HepG2 (cell line): Measurements from ENCODE around the gene CSNK2A1. TPM values are rescaled to one million over a fixed set of nuclear protein-coding genes. Genes with fewer than 3 reads are reported as not detected.

Experiments used
- ATAC-seq: fragments of 200-7000 bp; cut with Tn5 transposase; 3 replicates; pipeline ENCODE4 v1.9.1; 2020; ENCODE audit warnings: mild to moderate bottlenecking, moderate library complexity
- BruUV-seq: library from RNA; stranded (reverse); fragments of 400-500 nt; replicated peaks from 2 replicates; lab custom pipeline; 2021; lab: Mats Ljungman, UMichigan
- CTCF ChIA-PET: fragments of 300-600 bp; formaldehyde crosslinking; extraction: SDS; loops from one replicate; lab custom pipeline; 2021; ENCODE audit warnings: low total read pairs, inconsistent platforms, low intra/inter-chr PET ratio; lab: Yijun Ruan, JAX
- POLR2A ChIA-PET: fragments of 350-600 bp; sonication (Branson Sonifier 250); formaldehyde crosslinking; loops from one replicate; lab custom pipeline; 2020; ENCODE audit warnings: antibody characterized with exemption, inconsistent platforms; lab: Yijun Ruan, JAX
- DNase-seq: peaks from one replicate; pipeline ENCODE4 v3.0.0-alpha.2; 2015; ENCODE audit warnings: low spot score
- FAIRE-seq: peaks from 3 replicates; lab custom pipeline; 2011; peaks lifted over from hg19 to GRCh38; lab: Jason Lieb, UNC
- H2AFZ ChIP-seq: one replicate; pipeline ENCODE4 v1.6.1; 2011; ENCODE audit warnings: low read length, inconsistent platforms
- H3K27ac ChIP-seq: fragments of 300-600 bp; 3 replicates; pipeline ENCODE4 v1.8.0; 2011; ENCODE audit warnings: mixed run types, mild to moderate bottlenecking, mixed read lengths, low read length, inconsistent platforms; ENCODE audit not compliant: insufficient read depth; ENCODE audit errors: extremely low read length
- H3K27me3 ChIP-seq, 2 experiments: fragments of 200-600 bp in 1 of 2; 2 replicates in 1 of 2; 3 replicates in 1 of 2; pipeline versions ENCODE4 v1.6.0 to v1.8.0; 2011; ENCODE audit warnings: low read length in 2 of 2, mild to moderate bottlenecking in 2 of 2, moderate library complexity in 2 of 2, inconsistent platforms in 1 of 2; ENCODE audit not compliant: insufficient read depth in 2 of 2, control insufficient read depth in 1 of 2
- H3K36me3 ChIP-seq, 2 experiments: fragments of 200-600 bp in 1 of 2; replicated peaks in 1 of 2; 2 replicates in 1 of 2; 3 replicates in 1 of 2; pipeline versions ENCODE4 v1.5.1 to v1.8.0; 2011; ENCODE audit warnings: low read length in 2 of 2, inconsistent platforms in 1 of 2; ENCODE audit not compliant: insufficient read depth in 2 of 2, control insufficient read depth in 1 of 2
- H3K4me1 ChIP-seq: 2 replicates; pipeline ENCODE4 v1.5.1; 2012; ENCODE audit warnings: low read length, inconsistent platforms; ENCODE audit not compliant: insufficient read depth
- H3K4me2 ChIP-seq: 2 replicates; pipeline ENCODE4 v1.6.0; 2011; ENCODE audit warnings: low read depth, low read length, inconsistent platforms
- H3K4me3 ChIP-seq, 3 experiments: fragments of 200-600 bp in 1 of 3; sonication (generic), shearing (Covaris generic) in 1 of 3; replicated peaks in 1 of 3; 2 replicates each; pipeline ENCODE4 v1.5.1; 2011 to 2016; ENCODE audit warnings: low read length in 3 of 3, inconsistent platforms in 2 of 3, low read depth in 2 of 3, mild to moderate bottlenecking in 2 of 3, control low read depth in 1 of 3, mixed read lengths in 1 of 3; ENCODE audit not compliant: insufficient read depth in 1 of 3
- H3K79me2 ChIP-seq: one replicate; pipeline ENCODE4 v1.6.1; 2011; ENCODE audit warnings: low read length, inconsistent platforms; ENCODE audit not compliant: insufficient read depth
- H3K9ac ChIP-seq: 2 replicates; pipeline ENCODE4 v1.6.0; 2011; ENCODE audit warnings: mild to moderate bottlenecking, low read depth, low read length, inconsistent platforms; ENCODE audit not compliant: insufficient read depth
- H3K9me3 ChIP-seq: 2 replicates; pipeline ENCODE4 v1.5.1; 2012; ENCODE audit warnings: mild to moderate bottlenecking, low read length
- H4K20me1 ChIP-seq: 2 replicates; pipeline ENCODE4 v1.6.0; 2011; ENCODE audit warnings: inconsistent platforms, mild to moderate bottlenecking, low read length, moderate library complexity; ENCODE audit not compliant: insufficient read depth
- AKNA ChIP-seq: sonication (generic); formaldehyde crosslinking; IDR thresholded peaks from 2 replicates; pipeline ENCODE4 v1.4.0; 2020; ENCODE audit warnings: missing genetic modification reagents, borderline replicate concordance
- KAT2B ChIP-seq: fragments of 150-350 bp; IDR thresholded peaks from 2 replicates; pipeline ENCODE4 v1.6.1; 2014; ENCODE audit warnings: low read depth, low read length, borderline replicate concordance
- MAZ ChIP-seq, 2 experiments: sonication (generic) in 1 of 2; formaldehyde crosslinking in 1 of 2; IDR thresholded peaks; 2 replicates each; pipeline versions ENCODE4 v1.5.0 to v1.6.1; 2012 to 2020; ENCODE audit warnings: low read depth in 2 of 2, mild to moderate bottlenecking in 2 of 2, borderline replicate concordance in 1 of 2, improper control_type of control experiment in 1 of 2, low read length in 1 of 2, missing genetic modification reagents in 1 of 2, moderate library complexity in 1 of 2
- ZMYM4 ChIP-seq: sonication (generic); formaldehyde crosslinking; IDR thresholded peaks from 2 replicates; pipeline ENCODE4 v1.8.1; 2023; ENCODE audit warnings: mild to moderate bottlenecking, missing genetic modification reagents
- ZNF639 ChIP-seq: conservative IDR thresholded peaks from 2 replicates; pipeline ENCODE4 v1.6.1; 2018; ENCODE audit warnings: missing genetic modification reagents
- ZNF879 ChIP-seq: sonication (generic); formaldehyde crosslinking; IDR thresholded peaks from 2 replicates; pipeline ENCODE4 v1.8.1; 2023; ENCODE audit warnings: missing genetic modification reagents
- WGBS: methylation state at CpG from one replicate; pipeline ENCODE4 v1.1.6; 2017; ENCODE audit warnings: low lambda C conversion rate; 5-methylcytosine and 5-hydroxymethylcytosine counted together
- in situ Hi-C: cut with HindIII; loops from 2 replicates; pipeline ENCODE4 v1.10.0; 2017; ENCODE audit warnings: low pct_unique_long_range_greater_than_20kb; ENCODE audit not compliant: extremely low pct_ligation_motif_present
- intact Hi-C: fragments of 100-400 bp; cut with micrococcal nuclease; formaldehyde crosslinking; loops from one replicate; pipeline ENCODE4 v1.10.0; 2022; ENCODE audit not compliant: unreplicated experiment
- polyA plus RNA-seq, 8 experiments: library from polyadenylated mRNA; depleted of rRNA in 3 of 8; stranded (reverse) in 7 of 8; unstranded in 1 of 8; fragments of >200 nt; fragmentation: Illumina TruSeq in 4 of 8; extraction: Trizol in 4 of 8; gene quantifications; 2 replicates each; pipeline versions ENCODE4 v1.2.1 to v1.2.3, GENCODE V29; 2011 to 2016; ENCODE audit warnings: low read depth in 4 of 8, missing spikeins in 1 of 8, mixed read lengths in 1 of 8; ENCODE audit not compliant: insufficient read depth in 1 of 8
- total RNA-seq, 5 experiments: library from RNA; depleted of rRNA; stranded (reverse); fragments of >200 nt; fragmentation: Illumina TruSeq; extraction: Trizol; gene quantifications; 2 replicates each; pipeline ENCODE4 v1.2.3, GENCODE V29; 2016; ENCODE audit warnings: low read depth in 1 of 5

Gene CSNK2A1
- total and polyA plus RNA-seq, 2 of the 13 experiments (the other 11 are each of a cell fraction or from before 2014, with no cell fraction given) = 153 to 231 TPM

- TF ChIP-seq KAT2B (no peak), ZNF879 (CRISPR knock-in tag) (no peak)
Observed at GRCh38 chr20:576156-576555, 32.6 kb upstream of the CSNK2A1 start (continued).

- in situ Hi-C loops = no loop called here
- H3K4me1 ChIP-seq = no peaks in the 10 kb centered on the region
- ATAC-seq = no peak
- H3K4me3 ChIP-seq = no peak overlapping the region
- H3K4me2 ChIP-seq = no peak overlapping the region
- TF ChIP-seq MAZ (IDR thresholded peaks at IDR 0.05; ENCODE audit: borderline replicate concordance, low read depth, low read length) (no peak), MAZ (CRISPR knock-in tag; IDR thresholded peaks at IDR 0.05; ENCODE audit: low read depth) (no peak), AKNA (no peak), ZNF639 (CRISPR knock-in tag) (no peak), ZMYM4 (CRISPR knock-in tag) (no peak)
- TF ChIP-seq, all 625 proteins: peak for 0
- intact Hi-C loops = no loop called here
- peaks cover 14 to 43% of the 10 kb centered on the region in 2 experiments for H3K27me3 ChIP-seq
- H3K9ac ChIP-seq = no peak overlapping the region
- H3K27ac ChIP-seq = no peak overlapping the region
- H4K20me1 ChIP-seq = no peaks in the 10 kb centered on the region
- no TSS peak for BruUV-seq
- H3K9me3 ChIP-seq = no peaks in the 10 kb centered on the region
- FAIRE-seq = no peak
- no peak overlapping the region for H2AFZ ChIP-seq
- no peaks in the 10 kb centered on the region for H3K79me2 ChIP-seq
- ChIA-PET POLR2A (no interaction called here), CTCF (no interaction called here)
- no peaks in the 10 kb centered on the region for H3K36me3 ChIP-seq
- WGBS = 46% methylated on average over 3 of the region's 3 CpGs
- no peak for DNase-seq
Observed at GRCh38 chr20:575230-575629, 31.6 kb upstream of the CSNK2A1 start.
